PC-3 (cell line): ENCODE results near the gene MMP24OS. TPM values are rescaled to one million over a fixed set of nuclear protein-coding genes. Genes with fewer than 3 reads are reported as not detected.

Experiments
- ATAC-seq: fragments of 200-7000 bp; cut with Tn5 transposase; 2 replicates; pipeline ENCODE4 v1.9.1; 2020; ENCODE audit warnings: mild to moderate bottlenecking, moderate library complexity
- BruUV-seq: library from RNA; stranded (reverse); fragments of 400-500 nt; replicated peaks from 2 replicates; lab custom pipeline; 2021; lab: Mats Ljungman, UMichigan
- CTCF ChIA-PET: fragments of 300-600 bp; sonication (Branson Sonifier 250); formaldehyde crosslinking; loops from one replicate; lab custom pipeline; 2022; ENCODE audit warnings: antibody characterized with exemption; lab: Charles Lee
- POLR2A ChIA-PET: fragments of 300-600 bp; sonication (Branson Sonifier 250); formaldehyde crosslinking; loops from one replicate; lab custom pipeline; 2022; ENCODE audit warnings: antibody characterized with exemption; ENCODE audit not compliant: unreplicated experiment; lab: Charles Lee
- DNase-seq: peaks from one replicate; pipeline ENCODE4 v3.0.0-alpha.2; 2015
- H2AFZ ChIP-seq: fragments of 300-600 bp; sonication (generic); 2 replicates; pipeline ENCODE4 v1.6.0; 2016; ENCODE audit warnings: antibody characterized with exemption, low read length
- H3F3A ChIP-seq: fragments of 300-600 bp; sonication (generic); one replicate; pipeline ENCODE4 v1.6.0; 2017; ENCODE audit warnings: antibody characterized with exemption, low read length, control low read depth, mild to moderate bottlenecking; ENCODE audit not compliant: unreplicated experiment
- H3K27ac ChIP-seq: fragments of 300-600 bp; sonication (generic); 2 replicates; pipeline ENCODE4 v1.5.1; 2016; ENCODE audit warnings: mild to moderate bottlenecking, low read length
- H3K27me3 ChIP-seq: fragments of 300-600 bp; sonication (generic); 2 replicates; pipeline ENCODE4 v1.6.1; 2016; ENCODE audit warnings: low read length, mixed read lengths
- H3K36me3 ChIP-seq: fragments of 300-600 bp; sonication (generic); 2 replicates; pipeline ENCODE4 v1.6.1; 2016; ENCODE audit warnings: low read depth, mixed run types, low read length, mixed read lengths
- H3K4me1 ChIP-seq: fragments of 300-600 bp; sonication (generic); 2 replicates; pipeline ENCODE4 v1.5.1; 2016; ENCODE audit warnings: low read length; ENCODE audit not compliant: insufficient read depth
- H3K4me2 ChIP-seq: fragments of 300-600 bp; sonication (generic); 2 replicates; pipeline ENCODE4 v1.6.0; 2016; ENCODE audit warnings: low read length
- H3K4me3 ChIP-seq: fragments of 300-600 bp; sonication (generic); 2 replicates; pipeline ENCODE4 v1.5.1; 2016; ENCODE audit warnings: mild to moderate bottlenecking, low read length, mixed read lengths
- H3K79me2 ChIP-seq: fragments of 300-600 bp; sonication (generic); 2 replicates; pipeline ENCODE4 v1.6.1; 2017; ENCODE audit warnings: low read length, mixed read lengths
- H3K9ac ChIP-seq: fragments of 300-600 bp; sonication (generic); 2 replicates; pipeline ENCODE4 v1.6.0; 2016; ENCODE audit warnings: mild to moderate bottlenecking, low read length
- H3K9me2 ChIP-seq: fragments of 300-600 bp; sonication (generic); replicated peaks from 2 replicates; pipeline ENCODE4 v1.6.1; 2016; ENCODE audit warnings: mixed run types, low read length, mixed read lengths
- H3K9me3 ChIP-seq: fragments of 300-600 bp; sonication (generic); 2 replicates; pipeline ENCODE4 v1.6.1; 2016; ENCODE audit warnings: low read length, mixed read lengths
- H4K20me1 ChIP-seq: fragments of 300-600 bp; sonication (generic); 2 replicates; pipeline ENCODE4 v1.6.1; 2016; ENCODE audit warnings: low read length, mixed read lengths
- CTCF ChIP-seq: fragments of 300-600 bp; sonication (generic); conservative IDR thresholded peaks from 2 replicates; pipeline ENCODE4 v1.5.1; 2017; ENCODE audit warnings: antibody characterized with exemption, low read depth, mild to moderate bottlenecking, low read length
- EZH2 ChIP-seq: fragments of 300-600 bp; sonication (generic); IDR thresholded peaks from one replicate; pipeline ENCODE4 v1.6.1; 2017; ENCODE audit warnings: antibody characterized with exemption, mild to moderate bottlenecking, low read length; ENCODE audit not compliant: unreplicated experiment
- EZH2phosphoT487 ChIP-seq: fragments of 300-600 bp; sonication (generic); IDR thresholded peaks from 2 replicates; pipeline ENCODE4 v1.6.1; 2018; ENCODE audit warnings: mild to moderate bottlenecking, antibody characterized with exemption, low read length, borderline replicate concordance
- intact Hi-C: fragments of 100-400 bp; cut with micrococcal nuclease; formaldehyde crosslinking; loops from 2 replicates; pipeline ENCODE4 v1.9.0; 2023
- total RNA-seq: library from RNA; depleted of rRNA; stranded (reverse); fragments of >200 nt; gene quantifications from 2 replicates; pipeline ENCODE4 v1.2.3, GENCODE V29; 2014

MMP24OS gene
- total RNA-seq, 1 experiment from 2014 or later, result 19.5 TPM

GRCh38 chr20:35303735-35304491, 26.0 kb upstream of the MMP24OS start:
- Histone ChIP-seq H3K4me3 (no peak overlapping the region), H2AFZ (peak overlapping the region; percentile 23)
- peak; percentile 98 for DNase-seq

GRCh38 chr20:35303382-35303734, 25.4 kb upstream of the MMP24OS start:
- Histone ChIP-seq H3F3A (peaks cover 17% of the 10 kb centered on the region), H3K4me1 (peaks cover 70% of the 10 kb centered on the region), H3K9me3 (no peaks in the 10 kb centered on the region), H3K36me3 (no peaks in the 10 kb centered on the region), H2AFZ (peak overlapping the region; percentile 23), H3K4me2 (peak overlapping the region; percentile 51), H3K9ac (peak overlapping the region; percentile 91), H3K27me3 (no peaks in the 10 kb centered on the region), H3K27ac (peak overlapping the region; percentile 98), H4K20me1 (no peaks in the 10 kb centered on the region), H3K4me3 (no peak overlapping the region), H3K79me2 (0 out of 2 replicates have a peak, but pooled peaks cover 7% of the 10 kb centered on the region), H3K9me2 (no peaks in the 10 kb centered on the region)
- ATAC-seq, result no peak
- DNase-seq, result no peak
- TF ChIP-seq EZH2phosphoT487 (no peak), CTCF (no peak), EZH2 (no peak)
- intact Hi-C loops, result loop anchor here (1.0 to 2.0 kb wide), 3 partner anchors 19 to 143 kb away; partner anchors contain the start of gene EIF6
- BruUV-seq, result no TSS peak
- CTCF ChIA-PET, result interaction anchor here (1.1 kb wide), 1 partner anchor 15 kb away, joined by 4 read pairs; no protein-coding TSS in a partner anchor
- POLR2A ChIA-PET, result interaction anchor here (0.5 kb wide), 1 partner anchor 67 kb away, joined by 4 read pairs; no protein-coding TSS in a partner anchor

More at GRCh38 chr20:35303735-35304491, 26.0 kb upstream of the MMP24OS start:
- Histone ChIP-seq H3K79me2 (0 out of 2 replicates have a peak, but pooled peaks cover 7% of the 10 kb centered on the region), H3K9me3 (no peaks in the 10 kb centered on the region), H3K9me2 (no peaks in the 10 kb centered on the region), H3F3A (peaks cover 17% of the 10 kb centered on the region), H3K4me1 (peaks cover 76% of the 10 kb centered on the region), H3K36me3 (no peaks in the 10 kb centered on the region), H4K20me1 (no peaks in the 10 kb centered on the region), H3K4me2 (peak overlapping the region; percentile 51), H3K9ac (peak overlapping the region; percentile 91), H3K27me3 (no peaks in the 10 kb centered on the region), H3K27ac (peak overlapping the region; percentile 98)
- ATAC-seq, result peak; percentile 27
- BruUV-seq, result no TSS peak
- intact Hi-C loops, result loop anchor here (1.0 to 2.0 kb wide), 5 partner anchors 15 to 143 kb away; partner anchors contain the start of genes EIF6 and GDF5
- peak; percentile 97 for TF ChIP-seq CTCF
- no peak for TF ChIP-seq EZH2phosphoT487
- ChIA-PET POLR2A (interaction anchor here (0.5 to 0.6 kb wide), 2 partner anchors 19 to 67 kb away, joined by 3 to 4 read pairs; partner anchors contain the start of gene EIF6), CTCF (interaction anchor here (0.6 to 1.4 kb wide), 5 partner anchors 14 to 208 kb away, joined by 3 to 14 read pairs (median 4); no protein-coding TSS in a partner anchor)
